Measurements from ENCODE around the gene IL17RC. TPM values are rescaled to one million over a fixed set of nuclear protein-coding genes. Genes with fewer than 3 reads are reported as not detected.

The IL17RC gene
- total and polyA plus RNA-seq, 2 of the 4 experiments (the other 2 are of a cell fraction): 20.8 to 28.3 TPM

DNA sequence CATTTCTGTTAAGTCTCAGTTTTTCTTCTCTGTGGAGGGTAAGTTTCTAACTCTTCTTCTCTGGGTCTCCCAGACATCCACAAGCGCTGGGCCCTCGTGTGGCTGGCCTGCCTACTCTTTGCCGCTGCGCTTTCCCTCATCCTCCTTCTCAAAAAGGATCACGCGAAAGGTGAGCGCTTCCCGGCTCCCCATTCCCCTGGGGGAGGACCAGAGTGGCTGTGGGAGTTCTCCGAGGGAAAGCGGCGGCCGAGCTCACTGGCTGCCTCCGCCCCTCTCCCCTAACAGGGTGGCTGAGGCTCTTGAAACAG is 15.6 kb downstream of the IL17RC start:
- 0 out of 2 replicates have a peak overlapping the region, but pooled peaks have one; percentile 18 for H3K9ac ChIP-seq (ENCODE audit: low read depth, low read length)
- TF ChIP-seq BHLHE40 (IDR thresholded peaks at IDR 0.05; ENCODE audit: low read depth, low read length) (no peak), MAFK (IDR thresholded peaks at IDR 0.05; ENCODE audit: low read depth, low read length) (no peak), FOS (IDR thresholded peaks at IDR 0.05; ENCODE audit: low read depth, low read length) (no peak), NFE2L2 (IDR thresholded peaks at IDR 0.05; ENCODE audit: low read depth, low read length) (no peak), RCOR1 (IDR thresholded peaks at IDR 0.05; ENCODE audit: insufficient replicate concordance, low read length) (no peak), SMC3 (IDR thresholded peaks at IDR 0.05; ENCODE audit: low read depth, low read length) (no peak), RAD21 (IDR thresholded peaks at IDR 0.05; ENCODE audit: low read length) (no peak), MXI1 (IDR thresholded peaks at IDR 0.05; ENCODE audit: borderline replicate concordance, low read depth, low read length) (no peak), CHD1 (IDR thresholded peaks at IDR 0.05; ENCODE audit: low read depth, low read length) (no peak), MAZ (IDR thresholded peaks at IDR 0.05; ENCODE audit: borderline replicate concordance, low read depth, low read length) (no peak), CEBPB (IDR thresholded peaks at IDR 0.05; ENCODE audit: low read depth, low read length) (no peak)
- TF ChIP-seq, protein P1, sequence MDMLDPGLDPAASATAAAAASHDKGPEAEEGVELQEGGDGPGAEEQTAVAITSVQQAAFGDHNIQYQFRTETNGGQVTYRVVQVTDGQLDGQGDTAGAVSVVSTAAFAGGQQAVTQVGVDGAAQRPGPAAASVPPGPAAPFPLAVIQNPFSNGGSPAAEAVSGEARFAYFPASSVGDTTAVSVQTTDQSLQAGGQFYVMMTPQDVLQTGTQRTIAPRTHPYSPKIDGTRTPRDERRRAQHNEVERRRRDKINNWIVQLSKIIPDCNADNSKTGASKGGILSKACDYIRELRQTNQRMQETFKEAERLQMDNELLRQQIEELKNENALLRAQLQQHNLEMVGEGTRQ (IDR thresholded peaks at IDR 0.05; ENCODE audit: low read depth, low read length): no peak
- TF ChIP-seq, protein P2, sequence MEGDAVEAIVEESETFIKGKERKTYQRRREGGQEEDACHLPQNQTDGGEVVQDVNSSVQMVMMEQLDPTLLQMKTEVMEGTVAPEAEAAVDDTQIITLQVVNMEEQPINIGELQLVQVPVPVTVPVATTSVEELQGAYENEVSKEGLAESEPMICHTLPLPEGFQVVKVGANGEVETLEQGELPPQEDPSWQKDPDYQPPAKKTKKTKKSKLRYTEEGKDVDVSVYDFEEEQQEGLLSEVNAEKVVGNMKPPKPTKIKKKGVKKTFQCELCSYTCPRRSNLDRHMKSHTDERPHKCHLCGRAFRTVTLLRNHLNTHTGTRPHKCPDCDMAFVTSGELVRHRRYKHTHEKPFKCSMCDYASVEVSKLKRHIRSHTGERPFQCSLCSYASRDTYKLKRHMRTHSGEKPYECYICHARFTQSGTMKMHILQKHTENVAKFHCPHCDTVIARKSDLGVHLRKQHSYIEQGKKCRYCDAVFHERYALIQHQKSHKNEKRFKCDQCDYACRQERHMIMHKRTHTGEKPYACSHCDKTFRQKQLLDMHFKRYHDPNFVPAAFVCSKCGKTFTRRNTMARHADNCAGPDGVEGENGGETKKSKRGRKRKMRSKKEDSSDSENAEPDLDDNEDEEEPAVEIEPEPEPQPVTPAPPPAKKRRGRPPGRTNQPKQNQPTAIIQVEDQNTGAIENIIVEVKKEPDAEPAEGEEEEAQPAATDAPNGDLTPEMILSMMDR (conservative IDR thresholded peaks at IDR 0.05; ENCODE audit: low read depth, low read length): no peak
- ChIA-PET CTCF (interaction anchor here (1.3 to 3.1 kb wide), 2 partner anchors 14 to 49 kb away, joined by 4 to 14 read pairs; no protein-coding TSS in a partner anchor), POLR2A (ENCODE audit: unreplicated experiment) (interaction anchor here (0.6 to 0.7 kb wide), 2 partner anchors 17 to 19 kb away, joined by 10 read pairs; no protein-coding TSS in a partner anchor)
- ATAC-seq (ENCODE audit: low read depth) (no peak), DNase-seq (no peak)
- peak overlapping the region; percentile 24 to 37; a peak in 3 of 4 replicates for H4K8ac ChIP-seq (ENCODE audit: low read depth in 2 of 2, low read length in 2 of 2)
- no peaks in the 10 kb centered on the region for H3K27me3 ChIP-seq (ENCODE audit: control insufficient read depth, insufficient read depth, low read length)
- in situ Hi-C loops (cut with MboI; ENCODE audit: low sequenced_read_pairs) (no loop called here), intact Hi-C loops (cut with micrococcal nuclease) (loop anchor here (1.0 to 5.0 kb wide), 4 partner anchors 84 to 355 kb away; no protein-coding TSS in a partner anchor), dilution Hi-C loops (cut with HindIII; ENCODE audit: low sequenced_read_pairs, unreplicated experiment) (no loop called here)
- WGBS, 2 experiments (ENCODE audit: extremely low coverage in 2 of 2, insufficient read length in 1 of 2): no CpG with 5 or more reads among the region's 13 CpGs
- H3K36me3 ChIP-seq (ENCODE audit: control insufficient read depth, insufficient read depth, low read length): peaks cover 16% of the 10 kb centered on the region; the same call in 1 of the 2 replicates
- H2AFZ ChIP-seq (replicated peaks; ENCODE audit: low read length, poor library complexity): peak overlapping the region; percentile 90
- no peak overlapping the region for H3K4me3 ChIP-seq (ENCODE audit: insufficient read depth, low read depth, low read length)
- 0 out of 2 replicates have a peak overlapping the region, but pooled peaks have one; percentile 8 for H3K4ac ChIP-seq (ENCODE audit: low read depth, low read length)
- no peak overlapping the region for H2BK120ac ChIP-seq (ENCODE audit: low read depth, low read length)
- H3K27ac ChIP-seq (ENCODE audit: insufficient read depth, low read length): no peak overlapping the region
- peaks cover 6% of the 10 kb centered on the region; the same call in 1 of the 2 replicates for H3K9me1 ChIP-seq (ENCODE audit: insufficient read depth, low read length)
- H3K4me2 ChIP-seq (ENCODE audit: low read depth, low read length): peak overlapping the region; percentile 38; the same call in 1 of the 2 replicates
- H2AK5ac ChIP-seq (ENCODE audit: low read depth, low read length): peak overlapping the region; percentile 61; the same call in 1 of the 2 replicates
- H2BK15ac ChIP-seq (ENCODE audit: low read depth, low read length): no peak overlapping the region
- 0 out of 2 replicates have a peak overlapping the region, but pooled peaks have one; percentile 17 for H4K91ac ChIP-seq (ENCODE audit: insufficient read depth, low read depth, low read length)
- H4K5ac ChIP-seq (ENCODE audit: low read depth, low read length): no peak overlapping the region; the same call in 1 of the 2 replicates
- H4K20me1 ChIP-seq (ENCODE audit: insufficient read depth, low read length): no peaks in the 10 kb centered on the region
- H3K23ac ChIP-seq (ENCODE audit: low read depth, low read length): no peak overlapping the region
- H3K4me1 ChIP-seq (ENCODE audit: control insufficient read depth, insufficient read depth, low read length): peaks cover 9% of the 10 kb centered on the region
- no peak overlapping the region for H3K56ac ChIP-seq (ENCODE audit: extremely low read depth, insufficient read depth, low read length)
- peaks cover 6 to 16% of the 10 kb centered on the region in 2 experiments; a peak in 3 of 4 replicates for H3K79me1 ChIP-seq (ENCODE audit: low read depth in 1 of 2, low read length in 2 of 2)
- H3K18ac ChIP-seq (ENCODE audit: low read depth, low read length): no peak overlapping the region
- BruUV-seq (replicated peaks): no TSS peak
- no peak overlapping the region for H2BK5ac ChIP-seq (ENCODE audit: low read depth, low read length, poor library complexity, severe bottlenecking)
- no peak overlapping the region for H3K14ac ChIP-seq (replicated peaks; ENCODE audit: low read depth, low read length)
- peak overlapping the region; percentile 93 for H2AK9ac ChIP-seq (replicated peaks; ENCODE audit: low read depth, low read length, poor library complexity)
- no peaks in the 10 kb centered on the region for H3K9me3 ChIP-seq (ENCODE audit: control insufficient read depth, insufficient read depth, low read length)
- H2BK20ac ChIP-seq (ENCODE audit: low read depth, low read length): no peak overlapping the region
